Loucy (cell line): ENCODE results near the gene PRIMA1.

Experiments
- H2AFZ ChIP-seq: fragments of 200-600 bp; sonication (generic); 2 replicates; pipeline ENCODE4 v1.6.0; 2016; ENCODE audit warnings: antibody characterized with exemption, mild to moderate bottlenecking, low read length, moderate library complexity
- H3F3A ChIP-seq: fragments of 200-600 bp; 2 replicates; pipeline ENCODE4 v1.6.0; 2016; ENCODE audit warnings: antibody characterized with exemption, low read depth, mild to moderate bottlenecking
- H3K27me3 ChIP-seq: fragments of 200-600 bp; sonication (generic); 2 replicates; pipeline ENCODE4 v1.6.1; 2014; ENCODE audit warnings: low read length, mild to moderate bottlenecking; ENCODE audit not compliant: insufficient read depth, poor library complexity, severe bottlenecking
- H3K36me3 ChIP-seq: fragments of 200-600 bp; sonication (generic); 2 replicates; pipeline ENCODE4 v1.6.1; 2016; ENCODE audit warnings: low read length; ENCODE audit not compliant: insufficient read depth
- H3K4me1 ChIP-seq: fragments of 200-600 bp; sonication (generic); 2 replicates; pipeline ENCODE4 v1.5.1; 2014; ENCODE audit warnings: low read length, mild to moderate bottlenecking; ENCODE audit not compliant: insufficient read depth, poor library complexity, severe bottlenecking
- H3K4me2 ChIP-seq: fragments of 200-600 bp; sonication (generic); 2 replicates; pipeline ENCODE4 v1.6.0; 2014; ENCODE audit warnings: antibody characterized with exemption, low read length, low read depth, mild to moderate bottlenecking; ENCODE audit not compliant: poor library complexity, severe bottlenecking
- H3K4me3 ChIP-seq: fragments of 200-600 bp; sonication (generic); 2 replicates; pipeline ENCODE4 v1.5.1; 2014; ENCODE audit warnings: low read length, mild to moderate bottlenecking, mixed read lengths; ENCODE audit not compliant: poor library complexity, severe bottlenecking
- H3K79me2 ChIP-seq: fragments of 200-600 bp; sonication (generic); 2 replicates; pipeline ENCODE4 v1.6.1; 2014; ENCODE audit warnings: low read length; ENCODE audit not compliant: insufficient read depth
- H3K9ac ChIP-seq: fragments of 200-600 bp; sonication (generic); 2 replicates; pipeline ENCODE4 v1.6.0; 2014; ENCODE audit warnings: mild to moderate bottlenecking, low read depth, low read length, moderate library complexity; ENCODE audit not compliant: poor library complexity, severe bottlenecking
- H3K9me2 ChIP-seq: fragments of 200-600 bp; sonication (generic); replicated peaks from 2 replicates; pipeline ENCODE4 v1.6.1; 2016; ENCODE audit warnings: low read depth, low read length, mixed read lengths
- H3K9me3 ChIP-seq: fragments of 200-600 bp; sonication (generic); 2 replicates; pipeline ENCODE4 v1.6.1; 2014; ENCODE audit warnings: mild to moderate bottlenecking, antibody characterized with exemption, low read length, low read depth; ENCODE audit not compliant: insufficient read depth
- H4K20me1 ChIP-seq: fragments of 200-600 bp; sonication (generic); 2 replicates; pipeline ENCODE4 v1.6.0; 2014; ENCODE audit warnings: antibody characterized with exemption, low read length, mild to moderate bottlenecking; ENCODE audit not compliant: insufficient read depth, poor library complexity, severe bottlenecking
- CTCF ChIP-seq: fragments of 200-600 bp; sonication (generic); conservative IDR thresholded peaks from 2 replicates; pipeline ENCODE4 v1.5.1; 2014; ENCODE audit warnings: mild to moderate bottlenecking, antibody characterized with exemption, low read length
- EZH2phosphoT487 ChIP-seq: fragments of 200-600 bp; IDR thresholded peaks from 2 replicates; pipeline ENCODE4 v1.6.1; 2018; ENCODE audit warnings: antibody characterized with exemption, mild to moderate bottlenecking, moderate library complexity, borderline replicate concordance

Gene PRIMA1

GRCh38 chr14:93705513-93706156 is 82.7 kb downstream of the PRIMA1 start:
- Histone ChIP-seq H2AFZ (no peak overlapping the region), H3K4me1 (no peaks in the 10 kb centered on the region), H3K4me3 (no peak overlapping the region), H4K20me1 (no peaks in the 10 kb centered on the region), H3K27me3 (no peaks in the 10 kb centered on the region), H3K9me2 (no peaks in the 10 kb centered on the region), H3K9me3 (no peaks in the 10 kb centered on the region), H3F3A (no peaks in the 10 kb centered on the region), H3K36me3 (no peaks in the 10 kb centered on the region), H3K9ac (no peak overlapping the region), H3K4me2 (no peak overlapping the region), H3K79me2 (no peaks in the 10 kb centered on the region)
- TF ChIP-seq EZH2phosphoT487 (no peak), CTCF (no peak)

DNA sequence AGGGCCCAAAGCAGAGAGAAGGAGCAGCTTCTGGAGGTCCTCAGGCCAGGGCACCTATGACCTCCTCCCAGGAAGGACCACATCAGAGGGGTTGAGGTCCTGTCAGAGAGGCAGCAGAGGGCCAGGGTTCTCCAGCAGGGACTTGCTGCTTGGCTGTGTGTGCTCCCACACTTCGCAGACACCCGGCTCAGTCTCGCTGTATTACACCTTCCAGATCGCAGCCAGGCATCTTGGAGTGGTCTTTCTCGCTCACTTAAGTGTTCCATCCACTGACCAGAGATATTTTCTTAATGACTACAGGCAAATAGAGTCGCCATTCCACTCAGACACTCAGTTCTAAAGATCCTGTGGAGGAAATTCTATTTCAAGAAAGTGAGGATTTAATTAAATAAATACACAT is 84.3 kb downstream of the PRIMA1 start:
- no peaks in the 10 kb centered on the region for H3K9me2 ChIP-seq
- no peak overlapping the region for H3K9ac ChIP-seq
- H3K4me3 ChIP-seq = no peak overlapping the region
- no peak overlapping the region for H2AFZ ChIP-seq
- H3K4me1 ChIP-seq = no peaks in the 10 kb centered on the region
- no peak for TF ChIP-seq EZH2phosphoT487
- TF ChIP-seq CTCF = no peak
- no peaks in the 10 kb centered on the region for H3K9me3 ChIP-seq
- H3F3A ChIP-seq = no peaks in the 10 kb centered on the region
- no peak overlapping the region for H3K4me2 ChIP-seq
- H3K27me3 ChIP-seq = no peaks in the 10 kb centered on the region
- no peaks in the 10 kb centered on the region for H3K79me2 ChIP-seq
- H4K20me1 ChIP-seq = no peaks in the 10 kb centered on the region
- H3K36me3 ChIP-seq = no peaks in the 10 kb centered on the region

DNA sequence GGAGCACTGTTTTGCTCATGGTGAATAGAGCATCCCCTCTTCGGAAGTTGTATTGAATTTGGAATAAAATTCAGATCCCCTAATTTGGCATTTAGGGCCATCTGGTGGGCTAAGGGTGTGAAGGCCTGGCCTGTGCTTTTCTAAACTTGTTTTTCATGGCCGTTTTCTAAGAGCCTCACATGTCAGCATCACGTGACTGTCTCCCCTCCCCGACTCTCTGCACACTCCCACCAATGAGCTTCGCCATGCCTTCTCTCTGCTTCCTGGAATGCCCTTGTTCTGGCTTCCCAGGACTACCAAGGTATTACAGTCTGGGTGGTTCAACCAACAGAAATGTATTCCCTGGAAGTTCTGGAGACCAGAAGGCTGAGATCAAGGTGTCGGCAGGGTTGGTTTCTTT is 85.3 kb downstream of the PRIMA1 start:
- no peaks in the 10 kb centered on the region for H3K9me3 ChIP-seq
- H3K27me3 ChIP-seq = no peaks in the 10 kb centered on the region
- no peak overlapping the region for H3K9ac ChIP-seq
- no peak overlapping the region for H3K4me3 ChIP-seq
- H2AFZ ChIP-seq = no peak overlapping the region
- H4K20me1 ChIP-seq = no peaks in the 10 kb centered on the region
- no peaks in the 10 kb centered on the region for H3K9me2 ChIP-seq
- H3K4me1 ChIP-seq = no peaks in the 10 kb centered on the region
- no peaks in the 10 kb centered on the region for H3K36me3 ChIP-seq
- H3F3A ChIP-seq = no peaks in the 10 kb centered on the region
- no peak overlapping the region for H3K4me2 ChIP-seq
- no peaks in the 10 kb centered on the region for H3K79me2 ChIP-seq
- no peak for TF ChIP-seq CTCF
- no peak for TF ChIP-seq EZH2phosphoT487
